GM13977 (cell line): ENCODE data around the gene ALG2.

ENCODE experiments used
- DNase-seq: peaks from one replicate; pipeline ENCODE4 v3.0.0; 2012; ENCODE audit warnings: low spot score
- CTCF ChIP-seq: IDR thresholded peaks from 2 replicates; pipeline ENCODE4 v1.5.1; 2012; ENCODE audit warnings: mild to moderate bottlenecking, control low read depth; ENCODE audit not compliant: insufficient read depth; ENCODE audit errors: extremely low read depth, missing control alignments
- in situ Hi-C: fragments of 300-500 bp; cut with MboI; formaldehyde crosslinking; loops from one replicate; pipeline ENCODE4 v1.12.0; 2022; ENCODE audit warnings: low sequenced_read_pairs, low pct_unique_long_range_greater_than_20kb, mixed read lengths, inconsistent platforms; ENCODE audit not compliant: unreplicated experiment

Gene ALG2

GRCh38 chr9:99216073-99216472 is 5.7 kb downstream of the ALG2 start:
- in situ Hi-C loops = no loop called here
- TF ChIP-seq CTCF = no peak
- DNase-seq = no peak

GRCh38 chr9:99213197-99213596 is 8.5 kb downstream of the ALG2 start:
- no peak for DNase-seq
- no peak for TF ChIP-seq CTCF
- in situ Hi-C loops = no loop called here

- TF ChIP-seq CTCF = no peak
- in situ Hi-C loops = no loop called here
- DNase-seq = no peak
Observed at GRCh38 chr9:99211746-99212145, 10.0 kb downstream of the ALG2 start.

GRCh38 chr9:99210572-99210971 is 11.2 kb downstream of the ALG2 start:
- in situ Hi-C loops = no loop called here
- no peak for DNase-seq
- TF ChIP-seq CTCF = no peak

- no peak for TF ChIP-seq CTCF
- DNase-seq = no peak
- in situ Hi-C loops = no loop called here
Observed at GRCh38 chr9:99201603-99202002, 20.1 kb downstream of the ALG2 start.

GRCh38 chr9:99199938-99200539 is 21.7 kb downstream of the ALG2 start:
- in situ Hi-C loops = loop anchor here (25.0 kb wide), 3 partner anchors 612 to 1012 kb away; partner anchors contain the start of gene NR4A3
- no peak for DNase-seq

More at GRCh38 chr9:99199938-99200539, 21.7 kb downstream of the ALG2 start:
- no peak for TF ChIP-seq CTCF
